HepG2 (cell line): Measurements from ENCODE around the gene AFAP1L2.

Experiments
- JUND ChIP-seq: sonication (generic); formaldehyde crosslinking; IDR thresholded peaks from 2 replicates; pipeline ENCODE4 v1.8.0; 2022; ENCODE audit warnings: mild to moderate bottlenecking, missing genetic modification reagents
- REST ChIP-seq, 2 experiments: IDR thresholded peaks; 2 replicates each; pipeline ENCODE4 v1.6.1; 2011 to 2012; ENCODE audit warnings: low read length in 2 of 2, borderline replicate concordance in 1 of 2, low read depth in 1 of 2, mild to moderate bottlenecking in 1 of 2, moderate library complexity in 1 of 2
- ZNF33A ChIP-seq: sonication (generic); formaldehyde crosslinking; IDR thresholded peaks from 2 replicates; pipeline ENCODE4 v1.5.1; 2020; ENCODE audit warnings: missing genetic modification reagents, mild to moderate bottlenecking, moderate library complexity, borderline replicate concordance

GRCh38 chr10:114400091-114400490 lies 4.2 kb downstream of the AFAP1L2 start:
- TF ChIP-seq ZNF33A (no peak), JUND (CRISPR knock-in tag) (no peak), REST (IDR thresholded peaks at IDR 0.05; ENCODE audit: borderline replicate concordance in 1 of 2, low read depth in 1 of 2, low read length in 2 of 2) (no peak)
